GM18499 (cell line): ENCODE data around the gene SLC52A3.
"Not testable (repeated sequence)": the region's sequence is repeated elsewhere in the genome, so short reads cannot be mapped to it uniquely, and the experiment has no call there.

Experiments
- ATAC-seq: cut with Tn5 transposase; IDR thresholded peaks from one replicate; pipeline ENCODE4 v1.9.1; 2021; ENCODE audit warnings: moderate number of reproducible peaks; ENCODE audit not compliant: insufficient read depth, unreplicated experiment

SLC52A3 gene

DNA sequence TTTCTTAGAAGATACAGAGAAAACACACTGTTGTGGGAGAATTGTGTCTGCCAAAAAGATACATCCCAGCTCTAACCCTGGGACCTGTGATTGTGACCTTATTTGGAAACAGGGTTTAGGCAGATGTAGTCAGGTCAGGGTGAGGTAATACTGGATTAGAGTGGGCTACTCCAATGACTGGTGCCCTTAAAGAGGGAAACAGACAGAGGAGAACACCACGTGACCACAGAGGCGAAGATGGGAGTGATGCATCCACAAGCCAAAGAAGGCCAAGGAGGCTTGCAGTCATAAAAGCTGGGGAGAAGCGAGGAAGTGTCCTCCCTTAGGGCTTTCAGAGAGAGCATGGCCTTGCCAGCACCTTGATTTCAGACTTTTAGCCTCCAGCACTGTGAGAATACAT, 35.6 kb downstream of the SLC52A3 start:
- ATAC-seq: no peak

DNA sequence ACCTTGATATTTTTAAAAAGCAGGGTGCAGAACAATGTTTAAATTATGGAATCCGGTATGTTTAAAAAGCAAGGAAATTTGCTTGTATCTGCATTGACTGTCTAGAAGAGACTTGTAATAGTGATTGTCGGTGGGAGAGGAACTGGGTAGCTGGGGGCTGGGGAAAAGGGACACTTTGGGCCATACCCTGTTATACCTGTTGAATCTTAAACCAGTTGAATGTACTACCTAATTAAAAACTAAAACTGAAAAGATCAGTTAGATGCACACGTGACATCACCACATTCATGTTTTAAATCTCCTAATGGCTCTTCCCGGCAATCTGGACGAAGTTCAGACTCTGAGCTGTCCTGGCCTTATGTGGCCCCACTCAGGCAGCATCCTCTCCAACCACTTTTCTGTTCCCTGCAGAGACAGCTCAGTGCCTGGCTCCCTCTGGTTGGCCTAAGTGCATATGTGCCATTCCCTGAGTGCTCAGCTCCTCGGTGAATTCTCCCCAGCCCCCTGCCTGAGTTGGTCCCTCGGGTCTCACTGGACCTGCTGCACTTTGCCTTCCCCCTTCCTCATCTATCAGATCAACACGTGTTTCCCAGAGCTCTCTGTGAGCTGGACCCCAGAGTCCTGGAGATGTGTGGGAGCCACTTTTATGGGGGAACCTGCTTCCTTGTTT, 36.3 kb downstream of the SLC52A3 start:
- no peak for ATAC-seq

DNA sequence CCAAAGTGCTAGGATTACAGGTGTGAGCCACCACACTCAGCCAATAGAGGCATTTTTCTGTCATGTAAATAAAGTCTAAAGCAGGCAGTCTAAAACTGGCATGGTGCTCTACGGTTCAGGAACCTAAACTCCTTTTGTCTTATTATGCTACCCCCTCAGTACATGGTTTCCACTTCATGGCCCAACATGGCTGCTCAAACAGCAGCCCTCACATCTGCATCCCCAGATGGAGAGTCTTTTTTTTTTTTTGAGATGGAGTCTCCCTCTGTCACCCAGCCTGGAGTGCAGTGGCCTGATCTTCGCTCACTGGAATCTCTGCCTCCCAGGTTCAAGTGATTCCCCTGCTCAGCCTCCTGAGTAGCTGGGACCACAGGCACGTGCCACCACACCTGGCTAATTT, 38.3 kb downstream of the SLC52A3 start:
- ATAC-seq: no peak

DNA sequence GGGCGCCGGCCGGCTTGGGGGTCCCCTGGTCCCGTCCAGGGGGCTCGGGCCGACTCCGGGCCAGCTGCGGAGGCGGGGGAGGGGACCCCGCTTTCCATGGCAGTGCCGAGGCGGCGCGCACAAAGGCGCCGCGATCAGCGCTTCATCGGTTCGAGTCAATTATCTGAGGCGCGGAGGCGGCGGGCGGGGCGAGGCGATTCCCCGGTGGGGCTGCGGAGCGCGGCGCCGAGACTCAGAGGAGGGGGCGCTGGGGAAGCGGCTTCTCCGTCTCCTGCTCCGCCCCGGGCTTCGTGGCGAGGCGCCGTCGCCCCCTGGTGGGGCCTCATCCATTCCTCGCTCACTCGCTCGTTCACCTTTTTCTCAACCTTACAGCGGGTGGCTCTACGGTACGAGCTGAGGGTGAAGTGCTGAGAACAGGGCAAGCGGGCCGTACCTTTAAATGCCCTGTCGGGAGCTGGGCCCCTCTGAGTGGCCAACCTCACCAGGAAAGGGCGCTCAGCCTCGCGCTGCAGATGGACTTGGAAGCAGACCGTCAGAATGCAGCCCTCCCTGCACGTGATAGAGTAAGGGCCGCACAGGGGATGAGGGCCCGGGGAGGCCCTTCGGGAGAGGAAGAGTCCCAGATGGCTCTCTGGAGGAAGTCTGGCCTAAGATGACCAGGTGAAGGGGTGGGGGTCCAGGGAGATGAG, 39.9 kb downstream of the SLC52A3 start:
- ATAC-seq: no peak

DNA sequence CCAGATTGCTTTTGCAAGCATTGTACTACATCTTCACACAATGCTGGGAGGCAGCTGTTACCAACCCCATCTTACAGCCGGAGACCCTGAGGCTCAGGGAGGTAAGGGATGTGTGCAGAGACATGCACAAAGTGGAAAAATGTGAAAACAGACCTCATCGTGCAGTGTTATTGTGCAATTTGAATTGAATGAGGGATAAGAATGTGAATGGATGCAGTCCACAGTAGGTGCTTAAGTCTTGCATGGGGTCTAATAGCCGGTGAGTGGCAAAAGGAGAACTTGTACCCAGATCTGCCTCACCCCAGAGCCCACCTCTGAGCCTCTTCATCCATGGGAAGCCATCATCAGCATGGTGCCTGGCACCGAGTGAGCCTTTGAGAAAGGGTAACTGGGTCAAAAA, 42.1 kb downstream of the SLC52A3 start:
- no peak for ATAC-seq

DNA sequence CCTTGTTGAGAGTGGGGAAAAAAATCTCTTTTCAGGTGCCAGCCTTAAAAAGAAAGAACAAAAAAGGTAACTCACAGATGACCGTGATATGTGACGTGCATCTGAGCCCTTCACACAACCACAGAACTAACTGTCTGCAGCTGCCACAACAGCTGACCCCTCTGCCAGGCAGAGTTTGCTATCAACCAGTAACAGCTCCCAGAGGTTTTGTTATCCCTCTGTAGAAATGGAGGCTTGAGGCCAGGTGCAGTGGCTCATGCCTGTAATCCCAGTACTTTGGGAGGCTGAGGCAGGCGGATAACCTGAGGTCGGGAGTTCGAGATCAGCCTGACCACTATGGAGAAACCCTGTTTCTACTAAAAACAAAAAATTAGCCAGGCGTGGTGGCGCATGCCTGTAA, 42.8 kb downstream of the SLC52A3 start:
- no peak for ATAC-seq

DNA sequence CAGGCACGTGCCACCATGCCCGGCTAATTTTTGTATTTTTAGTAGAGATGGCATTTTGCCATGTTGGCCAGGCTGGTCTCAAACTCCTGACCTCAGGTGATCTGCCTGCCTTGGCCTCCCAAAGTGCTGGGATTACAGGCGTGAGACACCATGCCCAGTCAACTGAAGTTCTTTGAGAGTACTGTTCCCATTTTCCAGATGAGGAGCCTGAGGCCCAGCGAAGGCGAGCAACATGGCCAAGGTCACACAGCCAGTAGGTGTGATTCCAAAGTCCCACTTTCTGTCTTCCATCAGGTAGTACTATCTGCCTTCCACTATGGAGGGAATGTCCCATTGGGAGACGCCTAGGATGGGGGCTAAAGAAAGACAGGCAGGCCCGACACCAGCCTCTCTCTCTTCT, 43.5 kb downstream of the SLC52A3 start:
- not testable (repeated sequence) for ATAC-seq

DNA sequence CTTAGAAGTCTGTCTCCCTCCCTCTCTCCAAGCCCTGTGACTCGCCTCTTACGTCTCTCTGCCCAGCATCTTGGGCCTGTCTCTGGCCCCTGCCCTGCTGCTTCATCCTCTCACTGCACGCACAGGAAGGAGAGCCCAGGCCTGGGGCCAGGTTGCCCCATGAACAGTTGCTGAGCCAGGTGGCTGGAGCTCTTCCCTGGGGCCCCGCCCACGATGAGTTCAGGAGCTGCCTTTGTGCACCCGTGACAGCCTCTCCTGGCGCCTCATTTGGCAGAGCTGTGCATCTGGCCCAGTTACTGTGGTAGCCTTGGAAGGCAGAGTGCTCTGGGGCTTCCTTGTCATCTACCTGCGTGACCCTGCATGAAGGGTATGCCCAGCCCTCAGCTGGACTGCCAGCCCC, 44.5 kb downstream of the SLC52A3 start:
- ATAC-seq: no peak

DNA sequence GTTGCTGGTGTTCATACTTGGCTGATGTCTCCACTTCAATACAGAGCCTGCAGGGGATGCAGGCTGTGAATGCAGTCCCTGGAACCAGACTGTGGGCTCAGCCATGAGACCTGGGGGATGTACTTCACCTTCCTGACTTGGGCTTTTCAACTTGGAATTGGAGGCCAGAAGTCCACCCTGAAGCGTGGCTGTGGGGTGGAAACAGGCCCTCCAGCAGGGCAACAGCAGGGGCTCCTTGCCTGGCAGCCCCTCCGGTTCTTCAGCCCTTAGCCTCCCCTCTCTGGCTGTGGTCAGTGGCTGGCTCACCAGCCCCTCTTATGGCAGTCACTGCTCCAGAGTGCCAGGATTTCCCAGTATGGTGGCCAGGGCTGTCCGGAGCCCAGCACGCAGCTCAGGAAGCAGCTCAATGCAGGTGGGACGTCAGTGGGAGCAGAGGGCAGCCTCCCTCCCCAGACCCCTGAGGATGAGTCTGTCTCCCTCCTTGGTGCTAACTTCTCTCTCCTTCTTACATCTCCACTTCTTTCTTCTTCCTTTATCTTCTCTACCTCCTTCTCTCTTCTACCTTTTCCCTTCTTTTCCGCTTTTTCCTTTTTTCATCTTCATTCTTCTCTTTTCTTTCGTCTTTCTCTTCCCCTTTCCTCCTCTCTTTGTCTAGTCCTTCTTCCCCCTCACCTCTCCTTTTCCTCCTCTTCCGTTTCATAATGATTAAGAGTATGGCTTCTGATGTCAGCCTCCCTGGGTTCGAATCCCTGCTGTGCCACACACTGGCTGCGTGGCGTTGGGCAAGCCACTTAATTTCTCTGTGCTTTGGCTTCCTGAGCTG, 45.3 kb downstream of the SLC52A3 start:
- no peak for ATAC-seq

DNA sequence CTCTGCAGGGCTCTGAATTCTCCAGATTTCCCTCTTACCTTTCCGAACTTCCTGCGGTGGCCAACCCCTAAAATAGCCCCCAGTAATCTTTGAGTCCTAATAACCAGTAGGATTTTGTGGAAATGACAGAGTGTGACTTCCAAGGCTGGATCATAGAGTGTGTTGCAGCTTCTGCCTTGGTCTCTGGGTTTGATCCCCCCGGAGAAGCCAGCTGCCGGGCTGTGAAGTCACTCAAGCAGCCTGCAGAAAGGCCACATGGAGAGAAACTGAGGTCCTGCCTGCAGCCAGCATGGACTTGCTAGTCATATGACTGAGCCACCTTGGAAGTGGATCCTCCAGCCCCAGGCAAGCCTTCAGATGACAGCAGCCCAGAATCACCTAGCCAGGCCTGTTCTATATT, 46.4 kb downstream of the SLC52A3 start:
- no peak for ATAC-seq

DNA sequence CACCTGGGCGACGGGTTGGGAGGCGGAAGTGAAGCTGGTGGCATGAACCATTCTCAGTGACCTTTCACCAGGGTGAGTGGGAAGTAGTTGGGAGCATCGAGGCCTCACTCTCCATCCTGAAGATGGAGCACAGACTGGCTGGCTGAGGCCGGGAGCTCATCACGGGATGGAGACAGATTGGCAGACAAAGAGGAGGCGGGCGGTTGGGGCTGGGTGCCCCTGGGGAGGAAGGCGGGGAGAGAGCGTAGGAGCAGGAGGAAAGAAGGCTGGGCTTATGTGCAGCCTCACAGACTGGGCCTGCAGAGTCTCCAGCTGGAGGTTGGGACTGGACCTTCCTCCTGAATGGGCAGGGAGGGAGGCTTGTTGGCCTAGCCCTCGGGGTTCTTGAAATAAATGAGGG, 48.5 kb downstream of the SLC52A3 start:
- ATAC-seq: no peak

DNA sequence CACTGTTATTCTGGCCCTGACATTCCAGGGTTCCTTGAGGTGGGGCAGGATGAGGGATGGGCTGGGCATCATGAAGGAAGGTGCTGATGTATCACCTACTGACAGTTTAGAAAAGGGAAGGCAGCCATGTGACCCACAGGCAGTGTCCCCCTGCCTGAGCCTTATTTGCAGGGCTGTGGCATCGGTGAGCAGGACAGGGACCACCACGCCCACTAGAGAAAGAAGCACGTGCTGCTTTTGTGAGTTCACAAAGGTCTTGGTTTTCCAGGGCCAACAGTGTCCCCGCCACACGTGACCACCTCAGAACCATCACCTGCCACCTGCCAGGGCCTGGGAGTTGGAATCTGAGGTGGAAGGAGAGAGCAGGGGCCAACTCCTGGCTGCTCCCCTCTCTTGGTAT, 49.2 kb downstream of the SLC52A3 start:
- no peak for ATAC-seq

DNA sequence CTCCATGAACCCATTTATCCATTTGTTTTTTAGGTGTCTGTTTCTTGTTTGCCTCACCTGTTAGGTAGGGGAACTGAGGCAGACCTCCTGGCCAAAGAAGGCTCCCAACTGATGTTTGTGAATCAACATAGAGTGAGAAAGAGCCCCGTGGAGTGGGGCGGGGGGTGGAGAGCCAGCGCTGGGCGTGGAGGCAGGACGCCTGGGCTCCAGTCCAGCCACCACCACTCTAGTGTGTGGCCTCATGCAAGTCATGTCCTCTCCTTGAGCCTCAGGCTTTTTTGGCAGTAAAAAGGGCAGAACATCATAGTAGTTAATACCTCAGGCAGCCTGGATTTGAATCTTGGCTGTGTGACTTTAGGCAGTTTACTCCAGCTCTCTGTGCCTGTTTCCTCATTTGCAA, 50.5 kb downstream of the SLC52A3 start:
- ATAC-seq: no peak

DNA sequence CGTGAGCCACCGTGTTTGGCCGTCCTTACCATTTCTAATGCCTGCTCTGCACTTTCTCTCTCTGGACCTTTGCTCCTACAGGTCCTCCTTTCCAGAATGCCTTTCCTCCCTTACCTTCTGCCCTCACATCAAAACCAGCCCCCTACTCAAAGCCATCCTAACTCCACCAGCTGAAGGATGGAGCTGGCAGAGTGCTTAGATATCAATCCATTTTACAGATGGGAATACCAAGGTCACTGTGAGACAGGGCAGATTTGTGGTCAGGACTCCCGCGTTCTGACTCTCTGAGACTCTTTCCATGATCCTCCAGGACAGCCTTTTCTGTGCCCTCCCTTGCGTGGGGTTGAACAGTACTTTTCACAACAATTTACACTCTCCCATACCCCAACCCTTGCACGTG, 51.0 kb downstream of the SLC52A3 start:
- ATAC-seq: no peak

DNA sequence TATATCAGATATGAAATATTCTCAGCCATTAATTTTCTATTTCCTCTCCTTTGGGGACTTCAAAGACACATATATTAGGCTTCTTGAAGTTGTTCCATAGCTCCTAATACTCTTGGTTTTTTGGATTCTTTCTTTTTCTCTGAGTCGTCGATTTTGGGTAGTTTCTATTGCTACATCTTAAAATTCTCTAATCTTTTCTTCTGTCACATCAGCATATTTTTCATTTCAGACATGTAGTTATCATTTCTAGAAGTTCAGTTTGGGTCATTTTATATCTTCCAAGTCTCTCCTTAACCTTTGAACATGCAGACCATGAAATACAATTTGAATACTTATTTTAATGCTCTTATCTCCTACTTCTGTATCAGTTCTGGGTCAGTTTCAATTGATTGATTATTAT, 53.8 kb downstream of the SLC52A3 start:
- no peak for ATAC-seq

DNA sequence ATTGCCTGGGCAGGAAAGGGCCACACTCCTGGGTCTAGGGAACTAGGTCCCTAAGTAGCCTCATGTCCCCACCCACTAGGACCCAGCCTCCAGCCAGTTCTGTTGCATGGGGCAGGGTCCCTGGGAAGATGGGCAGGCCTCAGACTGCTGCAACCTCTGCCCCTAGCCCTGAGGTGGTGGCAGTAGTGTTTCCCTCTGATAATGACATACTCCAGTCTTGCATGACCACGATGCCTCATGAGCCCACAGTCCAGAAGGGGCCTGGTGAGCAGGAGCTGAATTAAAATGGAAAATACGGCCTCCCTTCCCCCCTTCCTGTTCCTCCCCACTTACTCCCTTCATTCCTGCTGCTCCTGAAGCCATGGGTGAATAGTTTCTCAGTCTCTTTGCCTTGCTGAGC, 56.7 kb downstream of the SLC52A3 start:
- no peak for ATAC-seq

DNA sequence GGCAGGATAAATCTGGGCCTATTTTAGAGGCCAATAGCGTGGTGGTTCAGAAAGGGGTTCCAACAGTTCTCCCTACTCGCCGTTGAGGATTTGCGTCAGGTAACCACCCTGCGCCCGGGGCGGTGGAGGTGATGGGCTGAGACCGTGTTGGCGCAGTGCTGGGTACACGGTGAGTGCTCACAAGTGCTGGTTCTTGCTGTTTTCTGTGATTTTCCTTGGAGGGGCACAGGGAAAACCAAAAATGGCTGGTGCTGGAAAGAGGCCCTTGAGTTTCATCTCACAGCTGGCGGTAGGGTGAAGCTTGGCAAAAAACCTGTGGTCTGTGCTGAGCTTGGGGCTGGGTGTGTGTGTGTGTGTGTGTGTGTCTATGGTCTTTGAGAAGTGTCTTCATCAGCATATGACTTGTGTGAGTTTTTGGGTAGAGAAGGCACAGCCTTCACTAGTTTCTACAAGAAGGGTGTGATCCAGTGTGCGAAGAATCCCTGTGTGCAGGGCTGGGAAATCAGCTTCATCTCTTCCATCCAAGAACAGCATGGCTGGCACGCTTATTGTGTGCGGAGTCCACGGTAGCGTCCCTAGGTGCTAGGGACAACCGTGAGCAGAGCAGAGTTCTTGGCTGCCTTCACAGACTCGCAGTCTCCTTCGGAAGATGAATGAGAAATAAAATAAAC, 57.4 kb downstream of the SLC52A3 start:
- no peak for ATAC-seq
